GM12891 (cell line): ENCODE measurements around the gene FASTKD3.

Source experiments
- DNase-seq: peaks from one replicate; pipeline ENCODE4 v3.0.0; 2011; ENCODE audit warnings: low spot score; ENCODE audit not compliant: insufficient read length
- FAIRE-seq: peaks from 2 replicates; lab custom pipeline; 2011; peaks lifted over from hg19 to GRCh38; lab: Jason Lieb, UNC
- PAX5 ChIP-seq: IDR thresholded peaks from 2 replicates; pipeline ENCODE4 v1.6.1; 2011; ENCODE audit warnings: low read length, moderate library complexity, mild to moderate bottlenecking; ENCODE audit not compliant: insufficient read depth, severe bottlenecking
- POLR2A ChIP-seq: IDR thresholded peaks from 2 replicates; pipeline ENCODE4 v1.6.1; 2011; ENCODE audit warnings: low read depth, low read length, control low read depth
- POLR2AphosphoS5 ChIP-seq: IDR thresholded peaks from 2 replicates; pipeline ENCODE4 v1.6.1; 2011; ENCODE audit warnings: low read depth, low read length, control low read depth
- POU2F2 ChIP-seq: IDR thresholded peaks from 2 replicates; pipeline ENCODE4 v1.6.1; 2011; ENCODE audit warnings: low read depth, mild to moderate bottlenecking, control low read depth, low read length, moderate library complexity
- SPI1 ChIP-seq: IDR thresholded peaks from 2 replicates; pipeline ENCODE4 v1.6.1; 2011; ENCODE audit warnings: low read depth, low read length, control low read depth
- TAF1 ChIP-seq: IDR thresholded peaks from 2 replicates; pipeline ENCODE4 v1.6.1; 2011; ENCODE audit warnings: low read depth, low read length, control low read depth

Gene FASTKD3

DNA sequence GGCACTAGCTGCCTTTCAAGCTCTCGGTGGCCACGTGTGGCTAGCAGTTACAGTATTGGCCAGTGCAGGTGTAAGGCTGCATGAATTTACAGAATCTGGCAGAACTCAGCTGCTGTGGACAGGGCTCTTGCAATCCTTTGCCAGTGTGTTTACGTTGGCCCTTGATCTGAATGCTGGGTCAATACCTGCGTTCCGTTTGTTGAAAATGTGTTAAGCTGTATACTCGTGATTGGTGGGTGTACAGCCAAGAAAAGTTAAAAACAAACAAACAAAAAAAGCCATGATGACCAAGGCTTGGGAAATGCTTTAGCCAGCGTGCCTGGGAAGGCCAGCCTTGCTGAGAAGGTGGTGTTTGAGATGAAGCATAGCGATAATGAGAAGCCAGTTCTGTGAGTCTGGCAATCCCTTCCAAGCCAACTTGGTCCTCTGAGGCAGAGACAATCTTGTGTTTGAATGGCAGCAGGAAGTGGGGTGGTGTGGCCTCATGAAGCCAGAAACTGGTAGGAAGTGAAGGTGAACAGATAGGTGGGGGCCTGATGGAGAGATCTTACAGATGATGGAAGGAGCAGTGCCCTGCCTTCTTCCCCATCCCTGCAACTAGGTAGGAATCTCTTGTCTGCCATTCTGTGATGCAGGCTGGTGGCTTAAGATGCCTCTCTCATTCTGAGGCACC is 17.1 kb downstream of the FASTKD3 start:
- no peak for TF ChIP-seq POLR2A
- no peak for TF ChIP-seq POLR2AphosphoS5
- no peak for TF ChIP-seq SPI1
- TF ChIP-seq TAF1, result no peak
- TF ChIP-seq PAX5, result no peak
- no peak for TF ChIP-seq POU2F2
- DNase-seq (no peak), FAIRE-seq (no peak)

DNA sequence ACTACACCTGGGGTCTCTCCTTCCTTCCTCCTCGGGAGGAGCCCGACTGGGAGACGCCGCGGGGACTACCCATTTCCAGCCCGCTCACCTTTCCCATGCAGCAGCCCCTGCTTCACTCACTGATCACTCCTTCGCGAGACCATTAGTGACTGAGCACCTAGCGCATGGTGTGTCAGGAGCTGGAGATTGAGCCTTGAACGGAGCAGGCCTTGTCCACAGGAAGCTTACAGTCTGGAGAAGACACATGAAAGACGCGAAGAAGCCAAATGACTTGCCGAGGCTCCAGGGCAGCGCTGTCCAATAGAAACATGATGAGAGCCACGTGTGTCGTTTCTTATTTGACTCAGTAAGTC is 17.6 kb downstream of the FASTKD3 start:
- no peak for DNase-seq
- no peak for FAIRE-seq
- TF ChIP-seq PAX5, result no peak

DNA sequence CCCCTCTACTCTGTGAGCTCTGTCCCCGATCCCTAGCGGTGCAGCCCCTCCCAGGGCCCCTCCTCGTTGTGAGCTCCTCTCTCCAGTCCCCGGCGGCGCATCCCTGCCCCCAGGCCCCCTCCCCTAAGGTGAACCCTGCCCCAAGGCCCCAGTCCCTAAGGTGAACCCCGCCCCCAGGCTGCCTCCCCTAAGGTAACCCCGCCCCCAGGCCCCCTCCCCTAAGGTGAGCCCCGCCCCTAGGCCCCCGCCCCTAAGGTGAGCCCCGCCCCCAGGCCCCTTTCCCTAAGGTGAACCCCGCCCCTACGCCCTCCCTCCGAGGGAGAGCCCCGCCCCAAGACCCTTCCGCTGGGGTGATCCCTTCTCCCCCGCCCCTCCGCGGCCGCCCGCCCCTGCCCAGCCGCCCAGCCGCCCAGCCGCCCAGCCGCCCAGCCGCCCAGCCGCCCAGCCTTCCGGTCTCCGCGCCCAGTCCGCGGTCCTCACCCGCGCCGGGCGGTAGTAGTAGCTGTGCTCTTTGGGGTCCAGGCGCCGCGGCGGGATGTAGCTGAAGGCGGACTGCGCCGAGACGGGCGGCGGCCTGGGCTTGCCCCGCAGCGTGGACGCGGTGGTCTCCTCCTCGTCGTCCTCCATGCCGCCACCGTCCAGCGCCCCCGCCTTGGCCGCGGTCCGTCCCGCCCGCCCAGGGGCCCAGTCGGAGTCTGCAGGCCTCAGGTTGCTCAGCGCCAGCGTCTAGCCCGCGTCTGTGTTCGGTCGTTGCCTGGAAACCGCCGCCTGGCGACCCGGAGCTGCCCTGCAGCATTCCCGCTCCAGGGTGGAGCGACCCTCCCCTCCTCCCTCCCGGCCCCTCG is 18.2 kb downstream of the FASTKD3 start, which contains the start of gene CFAP90:
Gene CFAP90, minus strand, starts transcription at position 739 of the 845 bp plus-strand sequence. Its CDS starts 112 bp downstream, at position 627.
- TF ChIP-seq SPI1 (no peak), TAF1 (no peak), POLR2AphosphoS5 (no peak), PAX5 (no peak), POLR2A (no peak), POU2F2 (no peak)
- no peak for DNase-seq
- FAIRE-seq, result no peak

DNA sequence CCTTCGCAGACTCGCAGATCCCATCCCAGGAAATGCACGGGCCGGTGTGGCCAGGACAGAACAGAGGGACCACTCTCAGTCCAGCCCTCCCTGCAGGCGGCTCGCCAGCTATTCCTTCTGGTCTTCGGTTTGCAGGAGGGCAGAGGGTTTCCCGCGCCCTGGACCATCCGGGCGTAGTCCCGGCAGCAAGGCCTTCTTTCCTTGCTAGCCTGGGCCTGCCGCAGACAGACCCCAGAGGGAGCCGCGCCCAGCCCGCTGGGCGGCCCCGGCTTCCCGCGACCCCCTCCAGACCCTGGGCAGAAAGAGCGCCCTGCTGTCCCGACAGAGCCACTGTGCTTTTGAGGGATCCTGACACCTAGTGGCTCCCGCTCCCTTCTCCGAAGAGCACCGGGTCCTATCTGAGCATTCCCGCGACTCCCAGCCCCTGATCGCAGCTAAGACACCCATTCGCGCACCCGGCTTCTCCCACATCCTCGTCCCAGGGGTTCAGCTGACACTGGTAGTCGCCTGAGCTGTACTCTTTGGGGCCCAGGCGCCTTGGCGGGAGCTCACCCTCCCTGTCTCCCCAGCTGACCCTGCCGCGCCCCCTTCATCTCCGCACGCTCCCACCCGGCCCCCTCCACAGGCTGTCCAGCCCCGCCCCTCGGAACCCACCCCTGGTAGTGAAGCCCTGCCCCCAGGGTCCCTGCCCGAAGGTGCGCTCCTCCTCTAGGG is 19.0 kb downstream of the FASTKD3 start:
- no peak for DNase-seq
- TF ChIP-seq POLR2AphosphoS5 (no peak), SPI1 (no peak), TAF1 (no peak)
- FAIRE-seq, result no peak

DNA sequence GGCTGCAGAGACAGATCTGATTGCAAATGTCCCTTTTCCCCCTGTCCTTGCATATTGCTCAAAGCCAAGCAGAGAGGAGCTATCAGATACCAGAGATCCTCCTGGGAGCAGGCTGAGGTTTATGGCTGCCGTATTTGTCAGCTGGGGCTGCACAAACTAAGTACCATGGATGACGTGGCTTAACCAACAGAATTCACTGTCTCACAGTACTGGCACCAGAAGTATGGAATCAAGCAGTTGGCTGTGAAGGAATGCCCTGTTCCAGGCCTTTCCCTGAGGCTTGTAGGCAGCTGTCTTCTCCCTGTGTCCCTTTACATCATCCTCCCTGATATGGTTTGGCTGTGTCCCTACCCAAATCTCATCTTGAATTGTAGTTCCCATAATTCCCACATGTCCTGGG is 20.5 kb downstream of the FASTKD3 start:
- DNase-seq, result no peak
- TF ChIP-seq POU2F2 (no peak), PAX5 (no peak), TAF1 (no peak), POLR2A (no peak), POLR2AphosphoS5 (no peak), SPI1 (no peak)
- FAIRE-seq, result no peak

DNA sequence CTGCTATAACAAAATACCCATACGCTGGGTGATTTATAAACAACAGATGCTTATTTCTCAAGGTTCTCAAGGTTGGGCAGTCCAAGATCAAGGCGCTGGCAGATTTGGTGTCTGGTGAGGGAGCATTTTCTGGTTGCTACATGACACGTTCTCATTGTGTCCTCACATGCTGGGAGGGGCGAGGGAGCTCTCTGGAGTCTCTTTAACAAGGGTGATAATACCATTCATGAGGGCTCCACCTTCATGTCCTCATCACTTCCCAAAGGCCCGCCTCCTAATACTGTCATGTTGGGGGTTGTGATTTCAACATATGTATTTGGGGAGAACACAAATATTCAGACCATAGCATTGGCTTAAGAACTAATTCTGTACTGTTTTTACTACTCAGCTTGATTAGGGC is 22.5 kb downstream of the FASTKD3 start:
- FAIRE-seq (no peak), DNase-seq (no peak)
- TF ChIP-seq PAX5, result no peak
- TF ChIP-seq SPI1, result no peak
- no peak for TF ChIP-seq POLR2AphosphoS5
- TF ChIP-seq POLR2A, result no peak
- TF ChIP-seq POU2F2, result no peak

DNA sequence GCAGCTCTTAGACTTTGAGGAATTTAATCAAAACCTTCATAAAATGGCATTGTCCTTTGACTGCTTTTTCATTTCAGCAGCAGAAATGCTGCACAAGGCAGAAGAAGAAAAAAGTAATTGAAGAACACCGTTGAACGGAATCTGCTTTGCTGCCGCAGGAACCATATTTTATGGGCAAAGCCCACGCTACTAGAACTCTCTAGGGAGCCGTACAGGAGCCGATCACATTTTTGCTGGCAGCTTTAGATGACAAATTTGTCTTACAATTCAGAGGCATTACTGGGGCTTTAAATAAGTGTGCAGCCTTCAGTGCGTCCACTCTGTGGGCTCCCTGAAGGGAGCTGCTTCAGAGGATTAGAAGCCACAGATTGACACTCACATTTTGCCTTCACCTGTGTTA is 23.3 kb downstream of the FASTKD3 start:
- FAIRE-seq (no peak), DNase-seq (no peak)
- TF ChIP-seq PAX5, result no peak
- TF ChIP-seq POLR2A, result no peak
- TF ChIP-seq TAF1, result no peak
- no peak for TF ChIP-seq POLR2AphosphoS5
- TF ChIP-seq POU2F2, result no peak
- no peak for TF ChIP-seq SPI1

DNA sequence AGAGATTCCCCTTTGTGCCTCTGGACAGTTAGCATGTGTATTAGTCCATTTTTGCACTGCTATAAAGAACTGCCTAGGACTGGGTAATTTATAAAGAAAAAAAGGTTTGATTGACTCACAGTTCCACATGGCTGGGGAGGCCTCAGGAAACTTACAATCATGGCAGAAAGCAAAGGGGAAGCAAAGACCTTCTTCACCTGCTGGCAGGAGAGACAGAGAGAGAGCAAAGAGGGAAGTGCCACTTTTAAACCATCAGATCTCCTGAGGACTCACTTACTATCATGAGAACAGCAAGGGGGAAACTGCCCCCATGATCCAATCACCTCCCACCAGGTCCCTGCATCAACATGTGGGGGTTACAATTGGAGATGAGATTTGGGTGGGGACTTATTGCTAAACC is 23.9 kb downstream of the FASTKD3 start:
- DNase-seq, result no peak
- no peak for FAIRE-seq
- no peak for TF ChIP-seq POU2F2

DNA sequence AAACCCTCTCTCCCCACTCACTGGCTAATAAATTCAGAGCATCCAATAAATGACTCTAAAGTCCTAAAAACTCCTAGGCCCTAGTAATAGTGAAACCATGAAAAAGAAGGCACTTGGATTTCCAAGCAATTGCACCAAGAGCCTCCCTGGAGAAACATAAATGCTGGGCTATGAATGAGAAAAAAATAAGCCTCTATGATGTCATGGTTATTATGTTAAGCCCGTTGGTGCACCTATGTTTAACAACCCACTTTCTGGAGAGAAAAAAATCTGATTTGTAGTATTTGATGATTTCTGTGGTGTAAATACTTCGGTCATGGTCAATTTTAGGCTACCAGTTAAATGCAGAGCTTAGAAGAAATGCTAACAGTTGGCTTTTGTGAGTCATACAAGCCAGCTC is 26.3 kb downstream of the FASTKD3 start:
- DNase-seq, result no peak
- no peak for FAIRE-seq
- TF ChIP-seq POLR2AphosphoS5, result no peak
- TF ChIP-seq TAF1, result no peak
- no peak for TF ChIP-seq SPI1
- TF ChIP-seq POU2F2, result no peak
- TF ChIP-seq POLR2A, result no peak
- TF ChIP-seq PAX5, result no peak
